Right renal pelvis (tissue), 4 donors: ENCODE results near the gene UNKL. TPM values are rescaled to one million over a fixed set of nuclear protein-coding genes. Genes with fewer than 3 reads are reported as not detected.
"Not testable (repeated sequence)": the region's sequence is repeated elsewhere in the genome, so short reads cannot be mapped to it uniquely, and the experiment has no call there.

Experiments
- DNase-seq, 4 donors: peaks; one replicate each; pipeline ENCODE4 v3.0.0-alpha.2; 2013; ENCODE audit warnings: low read depth in 4 of 4, low spot score in 3 of 4, missing footprints in 1 of 4
- polyA plus RNA-seq, 4 donors: library from polyadenylated mRNA; unstranded; fragments of 120-200 nt; gene quantifications; one replicate each; pipeline ENCODE4 v1.2.1, GENCODE V29; 2013; ENCODE audit not compliant: insufficient read length in 4 of 4

The UNKL gene
- polyA plus RNA-seq, 4 donors, result 14.2 to 21.1 (median 17.0) TPM

DNA sequence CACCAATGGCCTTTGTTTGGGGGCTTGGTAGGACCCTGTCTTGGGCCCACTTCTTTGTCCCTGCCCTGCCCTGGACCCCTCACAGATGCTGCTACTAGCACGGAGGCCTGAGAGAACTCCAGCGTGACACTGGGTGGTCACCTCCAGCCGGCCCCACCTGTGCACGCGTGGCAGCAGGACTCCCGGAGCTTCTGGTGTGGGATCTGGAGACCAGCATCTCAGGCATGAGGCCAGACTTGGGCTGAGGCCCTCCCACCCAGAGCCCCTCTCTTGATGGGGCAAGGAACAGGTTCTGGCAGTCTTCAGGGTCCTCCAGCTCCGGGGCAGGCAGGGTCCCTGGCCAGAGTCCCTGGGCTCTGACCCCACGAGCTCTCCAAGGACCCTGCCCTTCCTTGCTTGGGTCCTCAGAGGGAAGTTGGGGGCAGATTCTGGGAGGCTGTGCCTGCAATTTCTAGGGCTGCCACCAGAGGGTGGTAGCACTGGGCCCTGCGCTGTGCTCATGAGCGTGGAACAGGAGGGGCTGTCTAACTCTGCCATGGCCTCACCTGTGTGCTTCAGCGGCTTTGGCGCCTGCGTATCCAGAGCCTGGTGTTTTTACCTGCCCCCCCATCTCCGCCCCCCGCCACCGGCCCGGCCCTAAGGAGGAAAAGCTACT, 84.1 kb downstream of the UNKL start:
- DNase-seq, result no peak

GRCh38 chr16:1328961-1329360, 85.5 kb downstream of the UNKL start:
- DNase-seq, result not testable (repeated sequence)

GRCh38 chr16:1328136-1328535, 86.4 kb downstream of the UNKL start:
- DNase-seq, result not testable (repeated sequence)

- no peak for DNase-seq
Measured at GRCh38 chr16:1327619-1327947, 86.9 kb downstream of the UNKL start.

GRCh38 chr16:1326946-1327618, 87.4 kb downstream of the UNKL start:
- no peak for DNase-seq

DNA sequence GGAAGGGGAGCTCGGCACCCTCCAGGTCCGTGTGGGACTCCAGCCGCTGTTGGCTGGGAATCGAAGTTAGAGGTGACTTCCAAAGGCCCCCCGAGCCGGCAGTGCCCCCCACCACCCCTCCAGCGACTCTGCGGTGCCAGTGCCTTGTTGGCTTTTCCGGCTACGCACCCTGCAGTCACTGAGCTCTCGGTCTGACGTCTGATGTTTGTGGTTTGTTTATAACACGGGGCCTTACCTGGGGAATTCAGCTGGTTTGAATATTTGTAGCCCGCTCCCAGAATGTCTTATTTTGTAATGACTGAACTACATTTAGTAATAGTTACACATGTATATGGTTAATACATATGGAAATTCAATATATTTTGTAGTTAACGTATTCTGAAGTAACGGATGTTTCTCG, 88.1 kb downstream of the UNKL start:
- DNase-seq, result no peak

- no peak for DNase-seq
Measured at GRCh38 chr16:1325673-1326371, 88.7 kb downstream of the UNKL start.

DNA sequence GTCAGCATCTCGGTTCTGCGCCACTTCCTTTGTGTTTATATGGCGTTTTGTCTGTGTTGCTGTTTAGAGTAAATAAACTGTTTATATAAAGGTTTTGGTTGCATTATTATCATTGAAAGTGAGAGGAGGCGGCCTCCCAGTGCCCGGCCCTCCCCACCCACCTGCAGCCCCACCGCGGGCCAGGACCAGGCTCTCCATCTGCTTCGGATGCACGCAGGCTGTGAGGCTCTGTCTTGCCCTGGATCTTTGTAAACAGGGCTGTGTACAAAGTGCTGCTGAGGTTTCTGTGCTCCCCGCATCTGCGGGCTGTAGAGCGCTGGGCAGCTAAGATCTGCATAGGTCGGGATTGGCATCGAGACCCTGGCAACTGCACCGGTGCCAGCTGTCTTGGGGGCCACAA, 89.2 kb downstream of the UNKL start:
- DNase-seq, result no peak

GRCh38 chr16:1324286-1324826, 90.1 kb downstream of the UNKL start:
- no peak for DNase-seq

DNA sequence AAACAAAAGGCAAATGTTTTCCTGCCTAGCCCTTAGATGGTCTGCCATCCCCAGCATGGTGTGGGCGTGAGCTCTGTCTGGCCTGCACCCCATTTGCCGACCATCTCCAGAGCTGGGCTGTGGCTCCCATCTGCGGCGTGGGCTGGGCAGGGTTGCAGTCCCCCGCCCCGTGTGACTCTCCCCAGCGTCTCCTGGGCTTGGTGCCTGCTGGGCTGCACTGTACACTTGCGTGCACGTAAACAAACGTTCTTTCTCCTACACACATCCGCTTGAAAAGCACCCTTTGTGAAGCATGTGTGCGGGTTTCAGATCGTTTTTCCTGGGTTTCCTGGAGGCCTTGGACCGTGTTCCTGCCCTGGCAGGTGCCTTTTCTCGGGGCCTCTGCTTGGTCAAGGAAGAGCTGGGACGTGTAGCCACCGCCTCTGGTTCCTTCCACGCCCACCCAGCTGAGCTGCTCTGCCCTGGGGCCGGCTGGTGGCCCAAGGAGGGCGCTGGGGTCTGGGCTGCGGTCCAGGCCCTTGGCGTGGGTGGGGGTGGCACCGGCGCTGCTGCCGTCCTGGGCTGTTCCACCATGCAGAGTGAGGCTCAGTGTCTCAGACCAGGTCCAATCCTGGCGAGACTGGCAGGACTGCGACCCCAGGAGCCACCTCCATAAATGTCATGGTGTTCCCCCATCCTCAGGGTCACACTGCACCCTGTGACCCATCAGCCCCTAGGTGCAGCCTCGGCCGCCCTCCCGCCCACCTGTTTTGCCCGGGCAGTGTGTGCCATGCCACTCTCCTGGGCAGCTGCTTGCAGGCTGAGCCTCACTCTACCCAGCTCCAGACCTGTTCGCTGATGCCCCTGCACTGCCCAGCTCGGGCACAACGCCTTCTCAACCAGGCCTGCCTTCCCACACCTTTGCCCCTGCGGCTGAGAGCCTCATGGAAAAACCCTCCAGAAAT, 90.9 kb downstream of the UNKL start:
- no peak for DNase-seq

DNA sequence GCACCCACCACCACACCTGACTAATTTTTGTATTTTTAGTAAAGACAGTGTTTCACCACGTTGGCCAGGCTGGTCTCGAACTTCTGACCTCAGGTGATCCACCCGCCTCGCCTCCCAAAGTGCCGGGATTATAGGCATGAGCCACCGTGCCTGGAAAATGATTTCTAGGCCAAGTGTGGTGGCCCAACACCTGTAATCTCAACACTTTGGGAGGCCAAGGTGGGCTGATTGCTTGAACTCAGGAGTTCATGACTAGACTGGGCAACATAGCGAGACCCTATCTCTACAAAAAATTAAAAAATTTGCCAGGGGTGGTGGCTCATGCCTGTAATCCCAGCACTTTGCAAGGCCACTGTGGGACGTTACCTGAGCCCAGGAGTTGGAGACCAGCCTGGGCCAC, 92.1 kb downstream of the UNKL start:
- DNase-seq, result no peak

GRCh38 chr16:1320658-1321240, 93.8 kb downstream of the UNKL start:
- no peak for DNase-seq

DNA sequence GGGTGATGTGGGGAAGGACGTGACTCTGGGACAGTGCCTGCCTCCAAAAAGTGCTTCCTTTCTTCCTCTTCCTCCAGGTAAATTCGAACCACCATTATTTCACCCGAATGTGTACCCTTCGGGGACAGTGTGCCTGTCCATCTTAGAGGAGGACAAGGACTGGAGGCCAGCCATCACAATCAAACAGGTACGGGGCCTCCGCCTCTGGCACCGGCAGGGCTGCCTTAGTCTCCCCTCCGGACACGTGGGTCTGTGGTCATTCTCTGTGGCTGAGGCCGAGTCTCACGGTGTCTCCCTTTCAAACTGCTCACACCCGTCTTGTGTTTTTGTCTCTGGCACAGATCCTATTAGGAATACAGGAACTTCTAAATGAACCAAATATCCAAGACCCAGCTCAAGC, 94.4 kb downstream of the UNKL start:
- DNase-seq, result no peak

DNA sequence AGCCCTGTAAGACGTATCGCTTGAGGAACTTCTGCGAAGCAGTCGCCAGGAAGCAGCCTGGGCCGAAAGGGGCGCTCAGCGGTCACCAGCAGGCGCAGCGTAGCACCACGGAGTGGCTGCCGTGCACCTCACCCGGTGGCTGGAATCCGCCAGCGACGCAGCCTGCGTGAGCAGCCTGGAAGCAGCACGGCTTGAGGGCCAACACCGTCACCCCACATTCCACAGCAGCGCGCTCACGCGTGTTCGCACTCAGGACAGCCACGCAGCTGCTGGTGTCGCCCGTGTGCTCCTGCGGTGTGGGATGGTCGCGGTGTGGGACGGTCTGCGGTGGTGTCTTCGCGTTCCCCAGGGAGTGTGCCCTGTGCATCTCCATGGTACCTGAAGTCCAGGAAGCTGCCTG, 95.5 kb downstream of the UNKL start:
- no peak for DNase-seq

DNA sequence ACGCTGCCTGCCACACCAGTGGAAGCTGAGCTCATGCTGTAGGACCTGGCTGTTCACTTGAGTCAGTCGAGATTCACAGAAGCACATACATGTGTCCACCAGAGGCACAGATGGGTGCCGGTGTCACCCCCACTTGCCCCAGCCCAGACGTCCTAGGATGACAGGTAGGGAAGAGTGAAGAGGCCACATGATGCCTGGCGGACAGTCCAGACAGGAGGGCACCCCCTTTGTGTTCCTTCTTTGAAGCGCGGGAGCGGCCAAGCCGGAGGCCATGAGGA, 96.3 kb downstream of the UNKL start:
- DNase-seq, result no peak

- DNase-seq, result no peak
Measured at GRCh38 chr16:1317479-1318267, 96.8 kb downstream of the UNKL start.

- DNase-seq, result no peak
Measured at GRCh38 chr16:1316033-1316405, 98.5 kb downstream of the UNKL start.

GRCh38 chr16:1315081-1316032, 99.1 kb downstream of the UNKL start:
- DNase-seq, result no peak
